ENCODE data around the gene PLLP. TPM values are rescaled to one million over a fixed set of nuclear protein-coding genes. Genes with fewer than 3 reads are reported as not detected.

The PLLP gene
- total RNA-seq, 2 experiments from 2014 or later, result 0.22 TPM; not detected in 1

DNA sequence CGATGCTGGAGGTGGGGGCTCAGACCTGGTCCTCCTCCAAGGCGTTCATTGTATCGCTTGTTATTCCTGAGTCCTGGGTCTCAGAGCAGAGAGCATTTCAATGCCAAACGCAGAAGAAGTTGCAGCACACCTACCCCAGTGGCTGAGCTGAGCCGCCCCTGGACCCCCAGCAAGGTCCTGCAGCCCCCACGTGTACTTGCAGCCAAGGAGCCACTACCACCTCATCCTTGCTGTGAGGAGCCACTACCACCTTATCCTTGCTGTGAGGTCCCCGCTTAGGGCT is 13.5 kb downstream of the PLLP start:
- H2AFZ ChIP-seq (ENCODE audit: low read length), result no peak overlapping the region
- intact Hi-C loops (cut with micrococcal nuclease; ENCODE audit: unreplicated experiment), result no loop called here
- no peaks in the 10 kb centered on the region for H3K36me3 ChIP-seq (ENCODE audit: insufficient read depth, low read length)
- no peaks in the 10 kb centered on the region for H3K79me2 ChIP-seq (ENCODE audit: insufficient read depth, low read depth, low read length)
- H3K27ac ChIP-seq (ENCODE audit: low read depth, low read length, poor library complexity, severe bottlenecking), result no peak overlapping the region
- H4K20me1 ChIP-seq (ENCODE audit: insufficient read depth, low read length), result no peaks in the 10 kb centered on the region
- no peak for DNase-seq (ENCODE audit: low spot score)
- ChIA-PET CTCF (ENCODE audit: unreplicated experiment) (no interaction called here), POLR2A (no interaction called here)
- H3K9me3 ChIP-seq (ENCODE audit: low read length), result no peaks in the 10 kb centered on the region
- H3K4me2 ChIP-seq (ENCODE audit: low read length), result no peak overlapping the region
- BruUV-seq (replicated peaks), result no TSS peak
- TF ChIP-seq EZH2phosphoT487 (IDR thresholded peaks at IDR 0.05; ENCODE audit: borderline replicate concordance, low read depth, low read length), result no peak
- TF ChIP-seq, protein P1, sequence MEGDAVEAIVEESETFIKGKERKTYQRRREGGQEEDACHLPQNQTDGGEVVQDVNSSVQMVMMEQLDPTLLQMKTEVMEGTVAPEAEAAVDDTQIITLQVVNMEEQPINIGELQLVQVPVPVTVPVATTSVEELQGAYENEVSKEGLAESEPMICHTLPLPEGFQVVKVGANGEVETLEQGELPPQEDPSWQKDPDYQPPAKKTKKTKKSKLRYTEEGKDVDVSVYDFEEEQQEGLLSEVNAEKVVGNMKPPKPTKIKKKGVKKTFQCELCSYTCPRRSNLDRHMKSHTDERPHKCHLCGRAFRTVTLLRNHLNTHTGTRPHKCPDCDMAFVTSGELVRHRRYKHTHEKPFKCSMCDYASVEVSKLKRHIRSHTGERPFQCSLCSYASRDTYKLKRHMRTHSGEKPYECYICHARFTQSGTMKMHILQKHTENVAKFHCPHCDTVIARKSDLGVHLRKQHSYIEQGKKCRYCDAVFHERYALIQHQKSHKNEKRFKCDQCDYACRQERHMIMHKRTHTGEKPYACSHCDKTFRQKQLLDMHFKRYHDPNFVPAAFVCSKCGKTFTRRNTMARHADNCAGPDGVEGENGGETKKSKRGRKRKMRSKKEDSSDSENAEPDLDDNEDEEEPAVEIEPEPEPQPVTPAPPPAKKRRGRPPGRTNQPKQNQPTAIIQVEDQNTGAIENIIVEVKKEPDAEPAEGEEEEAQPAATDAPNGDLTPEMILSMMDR (conservative IDR thresholded peaks at IDR 0.05; ENCODE audit: low read length), result no peak
- no peaks in the 10 kb centered on the region for H3K4me1 ChIP-seq (ENCODE audit: insufficient read depth, low read length, poor library complexity, severe bottlenecking)
- H3K4me3 ChIP-seq (ENCODE audit: low read depth, low read length, poor library complexity, severe bottlenecking), result no peak overlapping the region
- no peaks in the 10 kb centered on the region for H3K9me2 ChIP-seq (ENCODE audit: insufficient read depth, low read length)

DNA sequence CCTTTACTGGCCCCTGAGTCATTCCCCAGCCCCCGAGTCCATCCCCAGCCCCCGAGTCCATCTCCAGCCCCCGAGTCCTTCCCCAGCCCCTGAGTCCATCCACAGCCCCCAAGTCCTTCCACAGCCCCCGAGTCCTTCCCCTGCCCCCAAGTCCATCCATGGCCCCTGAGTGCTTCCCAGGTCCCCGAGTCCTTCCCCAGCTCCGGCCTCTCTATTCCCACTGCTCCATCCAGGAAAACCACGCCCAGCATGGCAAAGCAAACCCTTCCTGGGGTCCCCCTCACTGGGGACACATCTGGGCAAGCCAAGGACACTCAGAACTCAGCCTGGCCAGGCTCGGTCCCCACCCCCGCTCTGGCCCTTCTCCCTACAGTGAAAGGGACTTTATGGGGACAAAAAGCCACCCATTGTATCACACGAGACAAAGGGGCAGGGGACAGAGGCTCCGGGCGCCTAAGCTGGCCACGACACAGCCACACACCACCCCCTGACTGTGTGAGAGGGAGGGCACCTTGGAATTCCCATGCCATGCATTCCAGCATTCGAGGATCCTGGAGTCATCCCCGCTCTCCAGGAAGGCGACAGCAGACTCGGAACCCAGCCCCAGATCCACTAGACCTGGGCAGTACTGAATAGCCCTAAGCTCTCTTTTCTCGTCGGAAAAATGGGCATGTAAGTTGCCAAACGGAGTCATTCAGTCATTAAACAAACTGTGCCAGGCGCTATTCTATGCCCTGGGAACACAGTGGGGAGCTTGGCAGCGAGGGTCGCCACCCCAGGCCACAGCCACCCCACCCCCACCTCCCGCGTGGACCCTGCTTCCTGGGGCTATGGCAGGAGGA is 14.0 kb downstream of the PLLP start:
- H3K27ac ChIP-seq (ENCODE audit: low read depth, low read length, poor library complexity, severe bottlenecking), result no peak overlapping the region
- H3K79me2 ChIP-seq (ENCODE audit: insufficient read depth, low read depth, low read length), result no peaks in the 10 kb centered on the region
- BruUV-seq (replicated peaks), result no TSS peak
- intact Hi-C loops (cut with micrococcal nuclease; ENCODE audit: unreplicated experiment), result no loop called here
- no peak for DNase-seq (ENCODE audit: low spot score)
- CTCF ChIA-PET (ENCODE audit: unreplicated experiment), result no interaction called here
- no peaks in the 10 kb centered on the region for H3K4me1 ChIP-seq (ENCODE audit: insufficient read depth, low read length, poor library complexity, severe bottlenecking)
- H3K36me3 ChIP-seq (ENCODE audit: insufficient read depth, low read length), result no peaks in the 10 kb centered on the region
- no peak overlapping the region for H3K4me3 ChIP-seq (ENCODE audit: low read depth, low read length, poor library complexity, severe bottlenecking)
- H3K9me2 ChIP-seq (ENCODE audit: insufficient read depth, low read length), result no peaks in the 10 kb centered on the region
- no peaks in the 10 kb centered on the region for H4K20me1 ChIP-seq (ENCODE audit: insufficient read depth, low read length)
- POLR2A ChIA-PET, result no interaction called here
- TF ChIP-seq, protein P1 (conservative IDR thresholded peaks at IDR 0.05; ENCODE audit: low read length), result no peak
- TF ChIP-seq EZH2phosphoT487 (IDR thresholded peaks at IDR 0.05; ENCODE audit: borderline replicate concordance, low read depth, low read length), result no peak
- no peaks in the 10 kb centered on the region for H3K9me3 ChIP-seq (ENCODE audit: low read length)
- no peak overlapping the region for H3K4me2 ChIP-seq (ENCODE audit: low read length)
- no peak overlapping the region for H2AFZ ChIP-seq (ENCODE audit: low read length)

All from OCI-LY7 (cell line).